Dendritic cell treated with granulocyte-macrophage colony-stimulating factor and Interleukin-4, amounts not matched to agents 40 ng/mL and 50 ng/mL, for 4 days (primary cell): Measurements from ENCODE around the gene MRPL34.
"Not testable (repeated sequence)": the region's sequence is repeated elsewhere in the genome, so short reads cannot be mapped to it uniquely, and the experiment has no call there.

Experiments
- H3K27ac Mint-ChIP-seq: one replicate; pipeline ENCODE4 v1.8.0; 2022; ENCODE audit warnings: mild to moderate bottlenecking, mixed read lengths
- H3K27me3 Mint-ChIP-seq: one replicate; pipeline ENCODE4 v1.8.0; 2022; ENCODE audit warnings: mild to moderate bottlenecking, mixed read lengths
- H3K36me3 Mint-ChIP-seq: one replicate; pipeline ENCODE4 v1.8.0; 2022; ENCODE audit warnings: low read depth, mixed read lengths
- H3K4me1 Mint-ChIP-seq: one replicate; pipeline ENCODE4 v1.8.0; 2022; ENCODE audit warnings: low read depth, mixed read lengths
- H3K4me3 Mint-ChIP-seq: one replicate; pipeline ENCODE4 v1.8.0; 2022; ENCODE audit warnings: mild to moderate bottlenecking, moderate library complexity, mixed read lengths
- H3K9me3 Mint-ChIP-seq: one replicate; pipeline ENCODE4 v1.8.0; 2022; ENCODE audit warnings: mixed read lengths
- intact Hi-C: fragments of 100-400 bp; cut with micrococcal nuclease; formaldehyde crosslinking; loops from one replicate; pipeline ENCODE4 v1.15.0; 2022

The MRPL34 gene

GRCh38 chr19:17274892-17275291, 30.8 kb upstream of the MRPL34 start:
- H3K27ac Mint-ChIP-seq, H3K4me3 Mint-ChIP-seq, intact Hi-C loops, H3K4me1 Mint-ChIP-seq, H3K27me3 Mint-ChIP-seq, H3K9me3 Mint-ChIP-seq: not testable (repeated sequence)
- H3K36me3 Mint-ChIP-seq, result peaks cover 89% of the 10 kb centered on the region

- H3K27me3 Mint-ChIP-seq, result no peaks in the 10 kb centered on the region
- no peaks in the 10 kb centered on the region for H3K4me1 Mint-ChIP-seq
- H3K27ac Mint-ChIP-seq, result no peak overlapping the region
- H3K9me3 Mint-ChIP-seq, result no peaks in the 10 kb centered on the region
- no peak overlapping the region for H3K4me3 Mint-ChIP-seq
- intact Hi-C loops, result no loop called here
- peaks cover 82% of the 10 kb centered on the region for H3K36me3 Mint-ChIP-seq
Observed at GRCh38 chr19:17275441-17276175, 30.1 kb upstream of the MRPL34 start.

GRCh38 chr19:17279436-17279835, 26.2 kb upstream of the MRPL34 start:
- intact Hi-C loops, result no loop called here
- Mint-ChIP-seq H3K9me3 (no peaks in the 10 kb centered on the region), H3K27ac (no peak overlapping the region), H3K36me3 (peaks cover 55% of the 10 kb centered on the region), H3K4me1 (peaks cover 21% of the 10 kb centered on the region), H3K4me3 (no peak overlapping the region), H3K27me3 (peaks cover 4% of the 10 kb centered on the region)

DNA sequence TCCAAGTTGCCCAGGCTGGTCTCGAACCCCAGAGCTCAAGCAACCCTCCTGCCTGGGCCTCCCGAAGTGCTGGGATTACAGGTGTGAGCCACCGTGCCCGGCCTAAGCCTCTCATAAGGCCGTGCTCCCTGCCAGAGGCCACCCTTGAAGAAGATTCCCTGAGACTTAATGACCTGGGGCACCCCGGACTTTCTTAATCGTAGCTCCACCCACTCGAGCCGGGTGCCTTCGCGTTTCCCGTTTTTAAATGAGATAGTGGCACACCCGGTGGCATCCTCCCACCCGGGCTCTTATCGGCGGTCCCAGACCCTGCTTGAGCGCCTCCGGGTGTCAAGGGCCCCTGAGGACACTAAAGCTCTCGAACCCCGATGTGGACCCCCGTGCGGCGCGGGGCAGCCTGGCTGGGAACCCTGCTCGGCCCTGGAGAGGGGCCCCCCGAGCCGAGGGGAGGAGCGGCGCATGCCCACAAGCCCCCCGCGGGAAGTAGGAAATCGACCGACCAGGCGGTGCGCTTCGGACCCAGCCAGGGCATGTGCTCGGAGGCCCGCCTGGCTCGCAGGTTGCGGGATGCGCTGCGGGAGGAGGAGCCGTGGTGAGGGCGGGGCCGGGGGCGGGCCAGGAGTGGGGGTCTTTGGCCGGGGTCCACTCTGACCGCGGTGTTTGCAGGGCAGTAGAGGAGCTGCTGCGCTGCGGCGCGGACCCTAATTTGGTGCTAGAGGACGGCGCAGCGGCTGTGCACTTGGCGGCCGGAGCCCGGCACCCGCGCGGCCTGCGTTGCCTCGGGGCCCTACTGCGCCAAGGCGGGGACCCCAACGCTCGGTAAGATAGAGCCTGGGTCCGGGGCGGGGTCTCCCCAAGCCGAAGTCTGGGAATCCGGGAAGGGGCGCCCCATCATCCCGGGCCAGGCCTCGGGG, 24.0 kb upstream of the MRPL34 start, which contains the start of gene ANKLE1:
ANKLE1 (plus strand) TSS at position 511 of the 914 bp plus-strand sequence; CDS start at position 531, 20 bp downstream.
- Mint-ChIP-seq H3K36me3 (peaks cover 38% of the 10 kb centered on the region), H3K9me3 (no peaks in the 10 kb centered on the region), H3K4me1 (peaks cover 21% of the 10 kb centered on the region), H3K27me3 (peaks cover 4% of the 10 kb centered on the region), H3K27ac (peak within 1 kb of the TSS; percentile 68), H3K4me3 (peak within 1 kb of the TSS; percentile 75)
- intact Hi-C loops, result loop anchor here (1.0 to 5.0 kb wide), 3 partner anchors 21 to 214 kb away; no protein-coding TSS in a partner anchor

DNA sequence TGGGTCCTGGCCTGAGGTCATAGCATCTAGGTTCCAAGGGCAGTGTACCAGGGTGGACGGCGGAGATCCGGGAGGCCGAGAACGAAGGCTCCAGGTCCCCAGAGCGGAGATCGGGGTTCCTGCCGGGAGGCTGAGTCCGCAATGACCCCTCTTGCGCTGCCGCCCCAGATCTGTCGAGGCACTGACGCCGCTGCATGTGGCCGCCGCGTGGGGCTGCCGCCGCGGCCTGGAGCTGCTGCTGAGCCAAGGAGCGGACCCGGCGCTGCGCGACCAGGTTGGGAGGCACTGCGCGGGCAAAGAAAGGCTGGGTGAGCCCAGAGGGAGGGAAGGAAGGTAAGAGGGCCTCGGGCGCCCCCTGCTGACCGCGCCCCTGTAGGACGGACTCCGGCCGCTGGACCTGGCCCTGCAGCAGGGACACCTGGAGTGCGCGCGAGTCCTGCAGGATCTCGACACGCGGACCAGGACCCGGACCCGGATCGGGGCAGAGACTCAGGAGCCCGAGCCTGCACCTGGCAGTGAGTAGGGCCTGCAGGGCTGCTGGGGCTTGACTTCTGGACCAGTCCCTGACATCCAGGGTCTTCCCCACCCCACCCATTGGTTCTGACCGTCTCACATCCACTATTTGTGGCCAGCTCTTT, 23.1 kb upstream of the MRPL34 start:
- Mint-ChIP-seq H3K36me3 (peaks cover 28% of the 10 kb centered on the region), H3K4me3 (peak overlapping the region; percentile 75), H3K27ac (peak overlapping the region; percentile 68), H3K9me3 (no peaks in the 10 kb centered on the region), H3K27me3 (peaks cover 6% of the 10 kb centered on the region), H3K4me1 (peaks cover 21% of the 10 kb centered on the region)
- intact Hi-C loops, result loop anchor here (1.0 to 5.0 kb wide), 3 partner anchors 22 to 215 kb away; no protein-coding TSS in a partner anchor

- intact Hi-C loops, result loop anchor here (2.0 to 5.0 kb wide), 2 partner anchors 23 to 76 kb away; no protein-coding TSS in a partner anchor
- Mint-ChIP-seq H3K27ac (no peak overlapping the region), H3K4me1 (peaks cover 21% of the 10 kb centered on the region), H3K36me3 (peaks cover 20% of the 10 kb centered on the region), H3K4me3 (no peak overlapping the region), H3K27me3 (peaks cover 6% of the 10 kb centered on the region), H3K9me3 (no peaks in the 10 kb centered on the region)
Observed at GRCh38 chr19:17283504-17283996, 22.1 kb upstream of the MRPL34 start.

- intact Hi-C loops, result no loop called here
- no peaks in the 10 kb centered on the region for H3K9me3 Mint-ChIP-seq
- no peak overlapping the region for H3K27ac Mint-ChIP-seq
- H3K4me1 Mint-ChIP-seq, result peaks cover 21% of the 10 kb centered on the region
- H3K4me3 Mint-ChIP-seq, result no peak overlapping the region
- H3K36me3 Mint-ChIP-seq, result peaks cover 12% of the 10 kb centered on the region
- H3K27me3 Mint-ChIP-seq, result peaks cover 13% of the 10 kb centered on the region
Observed at GRCh38 chr19:17285415-17286135, 20.1 kb upstream of the MRPL34 start.

GRCh38 chr19:17286263-17286662, 19.4 kb upstream of the MRPL34 start:
- Mint-ChIP-seq H3K4me3 (no peak overlapping the region), H3K4me1 (peaks cover 17% of the 10 kb centered on the region), H3K36me3 (peaks cover 16% of the 10 kb centered on the region), H3K9me3 (no peaks in the 10 kb centered on the region), H3K27ac (no peak overlapping the region), H3K27me3 (peaks cover 13% of the 10 kb centered on the region)
- intact Hi-C loops, result no loop called here

DNA sequence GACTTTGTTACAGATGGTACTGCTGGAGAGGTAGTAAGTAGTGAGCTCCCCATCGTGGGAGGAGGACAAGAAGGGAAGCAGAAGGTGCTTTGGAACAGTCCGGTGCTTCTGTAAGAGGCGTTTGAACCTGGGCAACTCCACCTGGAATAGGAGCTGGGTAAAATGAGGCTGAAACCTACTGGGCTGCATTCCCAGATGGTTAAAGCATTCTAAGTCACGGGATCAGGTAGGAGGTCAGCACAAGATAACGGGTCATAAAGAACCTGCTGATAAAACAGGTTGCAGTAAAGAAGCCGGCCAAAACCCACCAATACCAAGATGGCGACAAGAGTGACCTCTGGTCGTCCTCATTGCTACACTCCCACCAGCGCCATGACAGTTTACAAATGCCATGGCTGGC, 18.9 kb upstream of the MRPL34 start:
- peaks cover 13% of the 10 kb centered on the region for H3K27me3 Mint-ChIP-seq
- peaks cover 21% of the 10 kb centered on the region for H3K36me3 Mint-ChIP-seq
- no peak overlapping the region for H3K4me3 Mint-ChIP-seq
- peaks cover 13% of the 10 kb centered on the region for H3K4me1 Mint-ChIP-seq
- H3K9me3 Mint-ChIP-seq, result no peaks in the 10 kb centered on the region
- H3K27ac Mint-ChIP-seq, result no peak overlapping the region
- intact Hi-C loops, result no loop called here

- Mint-ChIP-seq H3K9me3 (no peaks in the 10 kb centered on the region), H3K27me3 (peaks cover 9% of the 10 kb centered on the region), H3K27ac (no peak overlapping the region), H3K4me3 (no peak overlapping the region), H3K36me3 (peaks cover 24% of the 10 kb centered on the region), H3K4me1 (peaks cover 12% of the 10 kb centered on the region)
- intact Hi-C loops, result no loop called here
Observed at GRCh38 chr19:17289489-17289888, 16.2 kb upstream of the MRPL34 start.

DNA sequence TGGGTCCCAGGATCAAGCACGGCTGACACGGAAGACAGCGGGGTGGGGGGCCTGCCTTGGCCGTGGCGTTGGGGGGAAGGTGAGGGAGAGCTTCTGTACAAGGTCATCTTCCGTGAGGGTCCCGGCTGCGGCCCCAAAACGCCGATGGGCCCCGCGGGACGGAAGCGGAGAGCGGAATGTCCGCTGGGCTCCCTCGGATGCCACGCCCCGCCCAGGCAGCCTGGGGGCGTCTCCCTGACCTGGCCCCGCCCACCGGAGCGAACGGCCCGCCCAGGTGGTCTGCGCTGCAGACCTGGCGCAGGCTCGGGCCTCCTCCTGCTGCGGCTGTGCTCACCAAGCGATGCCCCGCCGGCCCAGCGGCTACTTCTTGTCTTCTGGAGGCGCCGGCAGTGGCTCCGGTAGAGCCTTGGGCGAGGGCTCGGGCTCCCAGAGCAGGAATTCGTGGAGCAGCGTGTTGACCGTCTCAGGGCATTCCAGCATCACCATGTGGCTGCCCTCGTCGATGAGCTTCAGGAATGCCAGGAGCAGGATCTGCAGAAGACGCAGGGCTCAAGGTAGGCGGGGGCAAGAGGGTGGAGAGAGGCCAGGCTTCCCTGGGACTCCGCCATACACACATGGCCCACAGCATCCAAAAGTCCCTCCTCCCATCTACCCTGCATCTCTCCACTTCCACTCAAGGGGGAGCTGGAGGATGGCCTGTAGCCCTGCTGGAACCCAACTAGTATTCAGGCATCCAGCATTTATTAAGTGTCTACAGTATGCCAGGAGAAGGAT, 13.2 kb upstream of the MRPL34 start:
- Mint-ChIP-seq H3K27ac (peak overlapping the region; percentile 77), H3K4me1 (peaks cover 17% of the 10 kb centered on the region), H3K36me3 (peaks cover 36% of the 10 kb centered on the region), H3K4me3 (peak overlapping the region; percentile 77), H3K9me3 (no peaks in the 10 kb centered on the region), H3K27me3 (peaks cover 9% of the 10 kb centered on the region)
- intact Hi-C loops, result loop anchor here (1.0 to 2.0 kb wide), 4 partner anchors 13 to 94 kb away; partner anchors contain the start of genes GTPBP3 and MRPL34

- Mint-ChIP-seq H3K27ac (no peak overlapping the region), H3K4me3 (no peak overlapping the region), H3K27me3 (peaks cover 7% of the 10 kb centered on the region), H3K9me3 (no peaks in the 10 kb centered on the region), H3K36me3 (peaks cover 44% of the 10 kb centered on the region), H3K4me1 (peaks cover 17% of the 10 kb centered on the region)
- intact Hi-C loops, result loop anchor here (2.0 kb wide), 3 partner anchors 43 to 93 kb away; partner anchors contain the start of gene GTPBP3
Observed at GRCh38 chr19:17293605-17294004, 12.1 kb upstream of the MRPL34 start.
